Naive B cell (primary cell): ENCODE measurements around the gene MED8. TPM values are rescaled to one million over a fixed set of nuclear protein-coding genes. Genes with fewer than 3 reads are reported as not detected.
"Not testable (repeated sequence)": the region's sequence is repeated elsewhere in the genome, so short reads cannot be mapped to it uniquely, and the experiment has no call there.

Experiments
- ATAC-seq, 2 donors: fragments of 150-1000 bp; cut with Tn5 transposase; 2 replicates each; pipeline ENCODE4 v1.10.0; 2021; ENCODE audit warnings: low read depth in 2 of 2, mild to moderate bottlenecking in 2 of 2, moderate library complexity in 2 of 2
- DNase-seq: peaks from one replicate; pipeline ENCODE4 v3.0.0; 2022
- H3K27ac Mint-ChIP-seq, 6 donors: one replicate each; pipeline ENCODE4 v1.8.0; 2020 to 2022; ENCODE audit warnings: mild to moderate bottlenecking in 6 of 6, mixed read lengths in 6 of 6, moderate library complexity in 5 of 6, inconsistent platforms in 2 of 6
- H3K27me3 Mint-ChIP-seq, 3 donors: one replicate each; pipeline ENCODE4 v1.8.0; 2021 to 2022; ENCODE audit warnings: mixed read lengths in 3 of 3, mild to moderate bottlenecking in 1 of 3
- H3K36me3 Mint-ChIP-seq, 2 donors: one replicate each; pipeline ENCODE4 v1.8.0; 2020 to 2022; ENCODE audit warnings: mixed read lengths in 2 of 2, inconsistent platforms in 1 of 2, mild to moderate bottlenecking in 1 of 2
- H3K4me1 Mint-ChIP-seq, 3 donors: one replicate each; pipeline ENCODE4 v1.8.0; 2020 to 2022; ENCODE audit warnings: mixed read lengths in 3 of 3, inconsistent platforms in 1 of 3, mild to moderate bottlenecking in 1 of 3, moderate library complexity in 1 of 3
- H3K4me3 Mint-ChIP-seq, 8 donors: one replicate each; pipeline ENCODE4 v1.8.0; 2020 to 2022; ENCODE audit warnings: mild to moderate bottlenecking in 8 of 8, mixed read lengths in 8 of 8, moderate library complexity in 8 of 8, inconsistent platforms in 2 of 8
- H3K9me3 Mint-ChIP-seq, 7 donors: one replicate each; pipeline ENCODE4 v1.8.0; 2020 to 2022; ENCODE audit warnings: mixed read lengths in 7 of 7, mild to moderate bottlenecking in 5 of 7, inconsistent platforms in 2 of 7, moderate library complexity in 1 of 7
- polyA plus RNA-seq, 6 donors: library from polyadenylated mRNA; unstranded; fragments of 300-500 nt; fragmentation: Illumina TruSeq; gene quantifications; one replicate each; pipeline ENCODE4 v1.2.3, GENCODE V29; 2021; ENCODE audit warnings: low read depth in 6 of 6

The MED8 gene
- polyA plus RNA-seq, 6 donors from 2014 or later: 22.4 to 40.5 (median 33.2) TPM

GRCh38 chr1:43388613-43389012 is 987 bp downstream of the MED8 start:
- ATAC-seq (no peak), DNase-seq (no peak)
- Mint-ChIP-seq H3K36me3 (peaks cover 11 to 16% of the 10 kb centered on the region in 2 donors), H3K4me1 (peaks cover 32 to 46% (median 45%) of the 10 kb centered on the region in 3 donors), H3K4me3 (peak overlapping the region; percentile 98 to 100 (median 100)), H3K27ac (peak overlapping the region in 3 of 6 donors; percentile 36 to 96 (median 89)), H3K27me3 (no peaks in the 10 kb centered on the region), H3K9me3 (no peaks in the 10 kb centered on the region)

- H3K4me3 Mint-ChIP-seq: peak overlapping the region; percentile 98 to 100 (median 100)
- no peak for ATAC-seq
- DNase-seq: no peak
- peaks cover 32 to 41% (median 39%) of the 10 kb centered on the region in 3 donors for H3K4me1 Mint-ChIP-seq
- H3K27ac Mint-ChIP-seq: peak overlapping the region in 3 of 6 donors; percentile 51 to 96 (median 89)
- H3K36me3 Mint-ChIP-seq: peaks cover 14 to 21% of the 10 kb centered on the region in 2 donors
- H3K9me3 Mint-ChIP-seq: no peaks in the 10 kb centered on the region
- H3K27me3 Mint-ChIP-seq: no peaks in the 10 kb centered on the region
These were observed 1.5 kb downstream of the MED8 start for GRCh38 chr1:43387976-43388599.

DNA sequence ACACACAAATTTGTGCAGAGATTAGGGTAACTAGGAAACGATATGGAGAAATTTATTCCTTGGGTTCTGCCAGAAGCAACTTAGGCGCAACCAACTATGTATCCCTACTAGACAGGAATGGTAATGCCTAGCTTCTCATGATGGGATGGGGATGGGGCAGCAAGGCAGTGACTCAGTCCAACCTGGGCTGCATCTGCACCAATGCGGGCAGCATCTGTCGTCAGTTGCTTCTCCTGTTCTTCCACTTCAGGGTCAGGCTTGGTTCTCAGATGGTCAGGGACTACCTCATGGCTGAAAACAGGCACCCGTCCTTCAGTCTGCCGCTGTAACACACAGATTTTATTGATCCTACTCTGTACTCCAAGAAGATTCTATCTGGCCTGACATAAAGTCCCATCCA is 2.9 kb downstream of the MED8 start:
- Mint-ChIP-seq H3K27ac (peak overlapping the region in 1 of 6 donors; percentile 94), H3K36me3 (peaks cover 22 to 24% of the 10 kb centered on the region in 2 donors)

GRCh38 chr1:43383449-43383848 is 6.2 kb downstream of the MED8 start:
- DNase-seq (no peak), ATAC-seq (no peak)
- peak overlapping the region in 1 of 8 donors; percentile 16 for H3K4me3 Mint-ChIP-seq
- H3K4me1 Mint-ChIP-seq: peaks cover 18 to 20% (median 20%) of the 10 kb centered on the region in 3 donors
- H3K27me3 Mint-ChIP-seq: no peaks in the 10 kb centered on the region
- H3K36me3 Mint-ChIP-seq: peaks cover 30 to 31% of the 10 kb centered on the region in 2 donors
- peak overlapping the region in 3 of 6 donors; percentile 27 to 74 (median 74) for H3K27ac Mint-ChIP-seq
- H3K9me3 Mint-ChIP-seq: no peaks in the 10 kb centered on the region

More for the DNA sequence above, 2.9 kb downstream of the MED8 start:
- H3K27me3 Mint-ChIP-seq: no peaks in the 10 kb centered on the region
- ATAC-seq (no peak), DNase-seq (no peak)
- H3K4me3 Mint-ChIP-seq: peak overlapping the region in 2 of 8 donors; percentile 25 to 99
- peaks cover 27 to 36% (median 32%) of the 10 kb centered on the region in 3 donors for H3K4me1 Mint-ChIP-seq
- H3K9me3 Mint-ChIP-seq: no peaks in the 10 kb centered on the region

DNA sequence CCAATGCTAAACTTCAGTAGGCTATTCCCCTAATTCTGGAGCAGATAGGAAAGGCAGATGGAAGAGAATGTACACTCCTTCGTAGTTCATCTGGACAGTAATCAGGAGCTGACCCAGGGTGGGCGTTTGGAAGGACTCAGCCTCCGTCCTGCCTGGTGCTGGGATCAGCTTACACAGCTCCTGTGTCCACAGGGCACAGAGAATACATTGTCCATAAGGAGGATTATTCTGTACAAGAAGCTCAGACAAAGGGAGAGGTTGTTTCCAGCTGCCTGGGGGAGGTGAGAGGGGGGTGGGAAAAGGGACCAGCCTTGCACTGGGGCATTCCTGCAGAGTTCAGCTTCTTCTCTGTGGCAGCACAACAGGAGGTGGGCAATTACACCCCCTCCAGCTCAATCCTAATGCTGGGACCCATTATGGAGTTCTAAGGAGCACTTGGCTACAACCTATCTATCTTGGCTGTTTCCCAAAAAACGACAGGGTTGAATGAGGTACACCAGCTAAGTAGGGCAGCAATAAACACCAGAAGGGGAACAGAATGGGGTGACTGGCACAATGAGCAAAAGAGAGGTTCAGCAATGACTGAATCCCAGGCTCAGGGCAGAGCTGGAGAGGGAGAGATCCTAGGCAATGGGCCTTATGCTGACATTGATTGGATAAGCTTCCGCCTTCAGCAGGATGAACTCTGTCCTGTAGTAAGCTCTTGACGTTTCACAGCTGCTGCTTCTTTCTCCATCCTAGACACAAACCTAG is 7.4 kb downstream of the MED8 start:
- peak overlapping the region in 3 of 6 donors; percentile 46 to 70 (median 67) for H3K27ac Mint-ChIP-seq
- DNase-seq (no peak), ATAC-seq (no peak)
- no peak overlapping the region for H3K4me3 Mint-ChIP-seq
- H3K9me3 Mint-ChIP-seq: no peaks in the 10 kb centered on the region
- H3K36me3 Mint-ChIP-seq: peaks cover 29 to 30% of the 10 kb centered on the region in 2 donors
- peaks cover 8 to 17% (median 10%) of the 10 kb centered on the region in 3 donors for H3K4me1 Mint-ChIP-seq
- H3K27me3 Mint-ChIP-seq: no peaks in the 10 kb centered on the region

- H3K9me3 Mint-ChIP-seq: no peaks in the 10 kb centered on the region
- no peak for DNase-seq
- ATAC-seq: no peak
These were observed 8.0 kb downstream of the MED8 start for GRCh38 chr1:43381612-43382011.

GRCh38 chr1:43379476-43379875 is 10.1 kb downstream of the MED8 start:
- Mint-ChIP-seq H3K4me1 (peaks cover 10 to 18% (median 13%) of the 10 kb centered on the region in 3 donors), H3K27ac (peak overlapping the region in 1 of 6 donors; percentile 73), H3K4me3 (no peak overlapping the region), H3K27me3 (no peaks in the 10 kb centered on the region), H3K36me3 (peaks cover 15 to 18% of the 10 kb centered on the region in 2 donors), H3K9me3 (no peaks in the 10 kb centered on the region)
- ATAC-seq (no peak), DNase-seq (no peak)

More at GRCh38 chr1:43381612-43382011, 8.0 kb downstream of the MED8 start:
- H3K27ac Mint-ChIP-seq: peak overlapping the region in 1 of 6 donors; percentile 52
- peaks cover 24 to 27% of the 10 kb centered on the region in 2 donors for H3K36me3 Mint-ChIP-seq
- no peaks in the 10 kb centered on the region for H3K27me3 Mint-ChIP-seq
- peaks cover 10 to 19% (median 11%) of the 10 kb centered on the region in 3 donors for H3K4me1 Mint-ChIP-seq
- peak overlapping the region in 1 of 8 donors; percentile 47 for H3K4me3 Mint-ChIP-seq

GRCh38 chr1:43377831-43378230 is 11.8 kb downstream of the MED8 start:
- no peak for DNase-seq
- peaks cover 10 to 18% (median 13%) of the 10 kb centered on the region in 3 donors for H3K4me1 Mint-ChIP-seq
- peaks cover 7 to 13% of the 10 kb centered on the region in 2 donors for H3K36me3 Mint-ChIP-seq
- no peak overlapping the region for H3K4me3 Mint-ChIP-seq
- no peak for ATAC-seq
- H3K27ac Mint-ChIP-seq: no peak overlapping the region
- H3K27me3 Mint-ChIP-seq: no peaks in the 10 kb centered on the region
- no peaks in the 10 kb centered on the region for H3K9me3 Mint-ChIP-seq

GRCh38 chr1:43376723-43377235 is 12.8 kb downstream of the MED8 start:
- ATAC-seq: no peak
- peak overlapping the region in 1 of 6 donors; percentile 75 for H3K27ac Mint-ChIP-seq
- H3K4me1 Mint-ChIP-seq: peaks cover 10 to 18% (median 13%) of the 10 kb centered on the region in 3 donors
- no peaks in the 10 kb centered on the region for H3K9me3 Mint-ChIP-seq
- peaks cover 7 to 9% of the 10 kb centered on the region in 2 donors for H3K36me3 Mint-ChIP-seq
- DNase-seq: no peak
- H3K4me3 Mint-ChIP-seq: no peak overlapping the region
- H3K27me3 Mint-ChIP-seq: no peaks in the 10 kb centered on the region

DNA sequence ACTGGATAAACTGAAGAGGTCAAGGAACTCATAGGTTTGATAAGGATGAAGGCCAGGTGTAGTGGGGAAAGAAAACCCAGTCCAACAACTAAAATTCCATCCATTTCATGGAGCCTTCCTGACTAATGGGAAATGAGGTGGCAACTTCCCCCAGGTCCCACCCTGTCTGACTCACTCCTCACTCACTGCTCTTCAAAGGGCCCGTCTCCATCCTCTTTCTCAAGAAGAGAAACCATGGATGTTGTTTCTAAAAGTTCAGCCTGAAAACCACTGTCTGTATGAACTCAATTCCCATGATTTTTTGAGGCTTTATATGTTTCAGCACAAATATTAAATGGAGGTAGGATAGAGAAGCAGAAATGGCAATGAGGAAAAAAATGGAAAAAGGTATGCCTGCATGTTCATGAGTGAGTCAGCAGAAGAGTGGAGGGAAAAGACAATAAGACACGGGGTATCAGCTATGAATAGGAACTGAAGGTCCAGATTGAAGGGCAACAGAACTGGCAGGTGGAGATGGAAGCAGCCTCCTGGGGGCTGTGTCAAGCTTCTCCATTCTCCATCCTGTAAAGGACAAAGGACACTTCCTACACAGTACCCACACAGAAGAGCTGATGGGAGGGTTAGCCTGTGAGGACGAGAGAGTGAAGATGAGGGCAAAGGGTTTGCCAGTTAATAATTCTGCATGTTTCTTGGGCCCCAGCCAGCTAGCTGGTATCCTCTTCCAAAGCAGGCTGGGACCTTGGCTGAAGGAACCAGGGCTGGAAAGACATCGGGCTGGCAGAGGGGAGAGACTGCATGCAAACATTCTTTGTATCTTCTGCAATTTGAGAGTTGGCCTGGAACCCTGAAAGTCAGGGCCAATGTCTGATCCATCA is 16.3 kb downstream of the MED8 start:
- H3K27me3 Mint-ChIP-seq: no peaks in the 10 kb centered on the region
- H3K9me3 Mint-ChIP-seq: no peaks in the 10 kb centered on the region
- H3K36me3 Mint-ChIP-seq: no peaks in the 10 kb centered on the region
- ATAC-seq (no peak), DNase-seq (no peak)
- H3K4me3 Mint-ChIP-seq: no peak overlapping the region
- H3K27ac Mint-ChIP-seq: no peak overlapping the region
- H3K4me1 Mint-ChIP-seq: peaks cover 20 to 27% (median 25%) of the 10 kb centered on the region in 3 donors

- DNase-seq: no peak
- peak overlapping the region in 2 of 6 donors; percentile 35 to 36 for H3K27ac Mint-ChIP-seq
- no peaks in the 10 kb centered on the region for H3K36me3 Mint-ChIP-seq
- H3K4me1 Mint-ChIP-seq: peaks cover 26 to 30% (median 29%) of the 10 kb centered on the region in 3 donors
- H3K4me3 Mint-ChIP-seq: no peak overlapping the region
- no peak for ATAC-seq
- H3K27me3 Mint-ChIP-seq: no peaks in the 10 kb centered on the region
- H3K9me3 Mint-ChIP-seq: no peaks in the 10 kb centered on the region
These were observed 17.4 kb downstream of the MED8 start for GRCh38 chr1:43372172-43372571.

DNA sequence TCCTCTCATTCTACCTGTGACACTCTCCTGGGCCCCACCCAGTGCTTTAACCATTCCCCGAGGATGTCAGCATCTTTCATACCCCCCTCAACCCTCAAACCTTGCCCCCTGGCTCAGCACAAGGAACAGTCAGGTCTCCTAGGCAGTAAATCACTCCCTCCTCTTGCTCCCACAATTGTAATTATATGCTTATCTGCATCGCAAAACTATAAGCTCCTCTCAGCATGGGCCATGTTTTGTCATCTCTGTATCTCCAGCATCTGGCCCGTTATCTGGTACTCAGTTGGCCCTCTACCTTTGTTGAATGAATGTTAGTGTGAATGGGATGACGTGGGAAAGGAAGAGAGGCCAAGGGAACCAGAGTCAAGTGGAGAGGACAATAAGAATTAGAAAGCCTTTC is 19.0 kb downstream of the MED8 start:
- Mint-ChIP-seq H3K36me3 (no peaks in the 10 kb centered on the region), H3K4me3 (peak overlapping the region in 4 of 8 donors; percentile 36 to 73 (median 50)), H3K27me3 (no peaks in the 10 kb centered on the region), H3K27ac (peak overlapping the region; percentile 4 to 78 (median 55)), H3K4me1 (peaks cover 34 to 40% (median 37%) of the 10 kb centered on the region in 3 donors), H3K9me3 (no peaks in the 10 kb centered on the region)
- ATAC-seq (no peak), DNase-seq (no peak)

DNA sequence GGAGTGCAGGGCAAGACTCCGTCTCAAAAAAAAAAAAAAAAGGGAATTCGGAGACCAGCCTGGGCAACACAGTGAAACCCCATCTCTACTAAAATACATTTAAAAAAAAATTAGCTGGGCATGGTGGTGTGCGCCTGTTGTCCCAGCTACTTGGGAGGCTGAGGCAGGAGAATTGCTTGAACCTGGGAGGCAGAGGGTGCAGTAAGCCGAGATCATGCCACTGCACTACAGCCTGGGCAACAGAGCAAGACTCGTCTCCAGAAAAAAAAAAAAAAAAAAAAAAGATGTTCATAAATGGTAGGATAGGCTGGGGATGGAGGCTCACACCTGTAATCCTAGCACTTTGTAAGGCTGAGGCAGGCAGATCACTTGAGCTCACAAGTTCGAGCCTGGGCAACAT is 19.8 kb downstream of the MED8 start:
- Mint-ChIP-seq H3K27ac (peak overlapping the region in 1 of 6 donors; percentile 43), H3K4me3 (peak overlapping the region in 2 of 8 donors; percentile 57 to 99), H3K4me1 (peaks cover 40 to 46% (median 43%) of the 10 kb centered on the region in 3 donors)
- not testable (repeated sequence) for ATAC-seq, H3K9me3 Mint-ChIP-seq, H3K36me3 Mint-ChIP-seq, H3K27me3 Mint-ChIP-seq, DNase-seq
